DMS114 treated with DMSO at 0.1 percent for 48 hours (cell line): ENCODE data around the gene RASA3.

Source experiments
- DNase-seq: peaks from one replicate; lab custom pipeline; 2025; ENCODE audit not compliant: unreplicated experiment; lab: John Stamatoyannopoulos, UW

Gene RASA3

DNA sequence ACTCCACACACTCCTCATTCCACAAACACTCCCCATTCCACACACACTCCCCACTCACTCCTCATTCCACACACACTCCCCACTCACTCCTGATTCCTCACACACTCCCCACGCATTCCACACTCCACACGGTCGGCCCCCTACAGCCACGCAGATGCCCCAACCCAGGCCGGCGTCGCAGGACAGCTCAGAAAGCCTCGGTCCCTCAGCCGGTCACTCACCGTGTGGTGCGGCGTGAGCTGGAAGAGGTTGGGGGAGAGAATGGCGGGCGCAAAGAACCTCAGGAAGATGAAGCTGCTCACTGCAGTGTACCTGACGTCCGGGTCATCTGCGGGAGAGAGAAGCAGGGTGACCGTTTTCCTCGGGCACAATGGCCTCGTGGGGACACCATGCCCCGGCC lies 119.5 kb downstream of the RASA3 start:
- no peak for DNase-seq

DNA sequence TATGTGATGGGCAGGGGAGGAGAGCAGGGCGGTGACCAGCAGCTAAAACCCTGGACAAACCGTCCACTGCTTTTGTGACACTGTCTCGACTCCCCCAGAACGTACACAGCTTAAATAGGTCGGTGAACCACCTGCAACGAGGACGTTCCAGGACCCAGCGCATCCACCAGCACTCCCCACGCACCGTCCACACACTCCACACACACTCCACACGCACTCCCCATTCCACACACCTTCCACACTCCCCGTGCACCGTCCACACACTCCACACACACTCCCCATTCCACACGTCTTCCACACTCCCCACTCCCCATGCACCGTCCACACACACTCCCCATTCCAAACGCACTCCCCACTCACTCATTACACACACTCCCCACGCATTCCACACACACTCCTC lies 120.3 kb downstream of the RASA3 start:
- DNase-seq: no peak

DNA sequence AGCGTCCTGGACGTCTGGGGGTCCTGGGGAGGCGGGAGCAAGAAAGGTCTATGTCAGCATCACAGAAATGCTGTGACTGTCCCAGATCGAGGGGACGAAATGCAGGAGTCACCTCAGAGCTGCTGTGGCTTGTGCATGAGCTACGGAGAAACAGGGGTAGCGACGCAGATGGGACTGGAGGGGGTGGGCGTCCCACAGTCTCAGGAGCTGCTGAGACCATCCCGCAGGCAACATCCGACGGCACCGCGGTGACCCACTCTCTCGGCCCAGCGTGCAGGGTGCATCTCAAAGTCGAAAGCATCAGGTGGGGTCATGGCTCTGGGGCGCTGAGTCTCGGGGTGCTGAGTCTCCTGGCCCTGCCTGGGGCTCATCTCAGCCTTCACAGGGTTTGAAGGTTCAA lies 121.2 kb downstream of the RASA3 start:
- no peak for DNase-seq

DNA sequence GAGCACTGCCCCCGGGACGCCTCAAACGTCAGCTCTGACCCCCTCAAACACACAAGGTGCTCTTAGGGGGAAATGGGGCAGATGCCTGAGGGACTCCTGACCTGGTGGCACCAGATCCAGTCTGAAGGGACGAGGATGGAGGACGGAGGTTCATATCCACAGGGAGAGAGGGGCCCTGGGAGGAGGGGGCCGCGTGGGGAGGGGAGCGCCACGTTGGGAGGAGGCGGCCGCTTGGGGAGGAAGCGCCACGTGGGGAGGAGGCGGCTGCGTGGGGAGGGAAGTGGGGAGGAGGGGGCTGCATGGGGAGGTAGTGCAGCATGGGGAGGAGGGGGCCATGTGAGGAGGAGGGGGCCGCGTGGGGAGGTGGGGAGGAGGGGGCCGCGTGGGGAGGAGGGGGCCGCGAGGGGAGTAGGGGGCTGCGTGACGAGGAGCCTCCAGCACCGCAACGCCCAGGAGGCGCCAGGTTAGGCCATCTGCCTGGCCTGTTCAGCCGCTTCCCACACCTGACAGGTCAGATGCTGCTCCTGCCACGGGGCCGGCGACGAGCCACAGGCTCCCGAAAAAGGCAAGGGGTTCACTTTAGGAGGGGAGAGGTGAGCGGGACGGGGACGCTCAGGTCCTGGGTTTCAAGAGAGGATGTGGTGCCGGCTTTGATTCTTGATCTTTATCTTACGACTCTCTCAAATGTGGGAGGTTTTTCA lies 121.9 kb downstream of the RASA3 start:
- no peak for DNase-seq

DNA sequence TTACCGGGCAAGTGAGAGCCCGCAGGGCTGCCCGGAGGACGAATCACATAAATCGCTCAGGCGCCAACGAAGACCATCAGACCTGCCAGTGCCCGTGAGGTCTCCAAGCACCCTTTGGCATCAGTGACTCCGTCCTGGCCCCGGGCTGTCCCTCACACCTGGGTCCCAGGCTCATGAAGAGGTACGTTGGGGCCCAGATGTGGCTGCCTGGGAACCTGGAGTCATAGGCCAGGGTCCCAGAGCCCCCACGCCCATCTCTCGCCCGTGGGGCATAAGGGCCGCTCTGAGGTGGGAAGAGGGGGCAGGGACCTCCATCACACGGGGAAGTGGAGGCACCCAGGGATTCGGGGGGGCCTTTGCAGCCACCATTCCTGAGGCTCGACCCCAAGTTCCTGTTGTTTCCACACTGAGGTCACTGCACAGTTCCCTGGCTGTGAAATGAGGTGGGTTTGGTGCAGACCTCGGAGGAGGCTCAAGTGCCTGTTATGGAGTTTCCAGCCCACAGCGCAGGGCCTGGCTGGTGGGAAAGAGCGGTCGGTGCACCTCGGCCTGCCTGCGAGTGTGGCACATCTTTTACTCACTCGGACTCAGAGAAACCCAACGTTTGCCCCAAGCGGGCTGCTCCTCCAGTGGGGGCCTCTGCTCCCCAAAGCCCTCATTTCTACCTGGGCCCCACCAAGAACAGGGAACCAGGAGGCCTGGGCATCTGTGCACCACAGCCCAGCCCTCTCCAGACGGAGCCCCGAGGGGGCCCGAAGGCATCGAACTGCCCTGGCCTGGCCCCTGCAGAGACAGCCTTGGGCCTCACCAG lies 122.6 kb downstream of the RASA3 start:
- no peak for DNase-seq

DNA sequence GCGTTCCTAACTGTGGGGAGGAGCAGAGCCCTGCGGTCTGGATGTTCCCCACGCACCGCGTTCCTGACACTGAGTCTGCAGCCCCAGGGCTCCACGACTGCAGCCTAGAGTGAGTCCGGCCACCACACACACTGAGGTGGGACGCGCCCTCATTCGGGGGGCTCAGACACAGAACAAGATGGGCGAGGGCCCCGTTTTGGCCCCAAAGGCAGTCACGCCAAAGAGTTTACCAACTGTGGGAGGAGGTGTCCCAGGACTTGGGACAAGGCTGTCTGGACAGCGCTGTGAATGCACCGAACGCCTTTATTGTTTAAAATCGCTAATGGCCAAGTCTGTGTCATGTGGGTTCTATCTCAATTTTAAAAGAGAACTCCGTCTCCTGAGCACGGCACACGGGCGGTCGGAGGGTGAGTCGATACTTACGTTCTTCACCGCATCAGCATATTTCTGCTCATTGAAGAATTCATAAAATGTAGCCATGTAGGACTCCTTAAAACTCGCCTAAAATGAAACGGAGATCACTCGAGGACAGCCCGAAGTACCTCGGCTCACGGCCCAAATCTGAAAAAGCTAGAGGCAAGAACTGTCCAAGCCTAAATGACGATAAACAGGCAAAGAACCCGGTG lies 123.3 kb downstream of the RASA3 start:
- DNase-seq: no peak

DNA sequence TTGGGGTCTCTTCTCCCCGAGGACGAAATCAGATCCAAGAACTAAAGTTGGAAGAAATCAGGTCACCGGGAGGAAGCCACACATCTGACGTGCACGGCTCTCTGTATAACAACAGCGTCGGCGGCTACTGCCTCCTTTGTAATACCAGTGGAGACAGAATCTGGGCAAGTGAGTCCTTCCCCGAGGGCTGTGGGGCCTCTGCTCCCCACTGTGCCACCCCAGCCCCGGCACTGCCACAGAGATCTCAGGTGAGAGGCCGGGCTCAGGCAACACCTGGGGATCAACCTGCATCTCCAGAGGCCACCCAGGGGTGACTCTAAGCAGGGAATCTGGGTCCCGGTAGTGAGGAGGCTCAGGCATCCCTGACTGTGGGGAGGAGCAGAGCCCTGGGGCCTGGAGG lies 124.9 kb downstream of the RASA3 start:
- no peak for DNase-seq

DNA sequence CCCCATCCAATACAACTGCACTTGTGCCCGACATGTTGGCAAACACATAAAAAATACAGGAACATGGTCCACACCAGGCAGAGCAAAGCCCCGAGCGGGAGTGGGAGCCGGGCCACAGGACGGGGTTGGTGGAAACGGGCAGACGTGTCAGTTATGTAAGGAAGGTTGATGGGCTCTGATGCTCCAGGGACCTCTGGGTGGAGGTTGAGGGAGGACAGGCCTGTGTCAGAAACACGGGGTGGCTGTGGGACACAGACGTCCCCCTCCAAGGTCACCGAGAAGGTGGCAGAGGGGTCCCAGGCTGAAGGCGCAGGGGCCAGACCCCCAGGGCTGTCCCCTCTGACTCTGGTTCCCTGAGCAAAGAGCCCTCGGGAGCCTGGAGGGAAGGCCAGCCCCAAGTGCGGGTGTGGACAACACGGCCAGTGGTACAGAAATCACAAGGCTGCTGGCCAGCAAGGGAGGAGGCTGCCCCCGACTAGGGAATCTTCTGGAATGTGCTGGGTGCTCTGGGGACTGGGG lies 127.2 kb downstream of the RASA3 start:
- DNase-seq: no peak

DNA sequence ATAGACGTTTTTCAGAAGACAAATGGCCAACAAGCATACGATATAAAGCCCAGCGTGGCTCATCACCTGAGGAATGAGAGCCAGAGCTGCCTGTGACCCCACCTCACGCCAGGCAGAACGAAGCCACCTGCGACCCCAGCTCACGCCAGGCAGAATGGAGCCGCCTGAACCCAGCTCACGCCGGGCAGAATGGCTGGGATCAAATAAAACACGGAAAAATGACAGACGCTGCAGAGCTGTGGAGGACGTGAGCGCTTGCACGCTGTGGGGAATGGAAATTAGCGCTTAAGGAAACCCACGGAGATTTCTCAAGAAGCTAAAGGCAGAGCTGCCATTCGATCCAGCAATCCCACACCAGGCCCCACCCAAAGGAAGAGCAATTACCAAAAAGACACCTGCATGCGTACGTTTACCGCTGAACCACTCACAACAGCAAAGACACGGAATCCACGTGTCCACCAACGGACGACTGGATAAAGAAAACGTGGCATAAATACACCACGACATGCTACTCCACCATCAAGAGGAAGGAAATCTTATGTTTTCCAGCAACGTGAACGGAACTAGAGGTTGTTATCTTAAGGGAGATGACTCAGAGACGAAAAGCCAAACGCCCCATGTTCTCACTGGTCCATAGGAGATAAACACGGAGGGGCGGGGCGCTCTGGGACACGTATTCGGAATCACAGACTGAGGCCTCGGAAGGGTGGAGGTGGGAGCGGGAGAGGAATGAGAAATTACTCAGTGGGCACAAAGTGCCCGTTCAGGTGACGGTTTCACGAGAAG lies 127.8 kb downstream of the RASA3 start:
- no peak for DNase-seq

DNA sequence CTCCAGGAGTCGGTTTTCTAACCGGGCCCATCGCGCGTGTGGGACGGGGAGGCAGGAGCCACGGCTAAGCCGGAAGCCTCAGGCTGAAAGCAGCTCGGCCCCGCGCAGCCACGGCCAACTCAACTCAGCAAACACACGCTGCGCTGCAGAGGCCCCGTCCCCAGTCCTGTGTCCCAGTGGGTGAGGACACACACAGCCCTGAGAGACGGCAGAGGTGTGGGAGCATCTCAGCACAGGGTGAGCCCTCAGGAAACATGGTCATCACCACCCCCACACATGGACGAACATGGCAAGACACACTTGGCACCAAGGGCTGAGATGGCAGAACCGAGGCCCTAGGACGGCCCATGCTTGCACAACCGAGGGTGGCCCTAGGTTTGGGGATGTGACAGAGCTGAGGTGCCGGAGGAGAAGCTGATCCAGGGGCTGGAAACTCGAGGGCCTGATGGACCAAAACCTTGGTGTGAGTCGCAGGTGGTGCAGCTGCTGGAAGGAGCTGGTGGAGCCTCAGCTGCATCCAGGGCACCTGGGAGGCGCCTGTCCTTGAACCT lies 129.6 kb downstream of the RASA3 start:
- DNase-seq: no peak

DNA sequence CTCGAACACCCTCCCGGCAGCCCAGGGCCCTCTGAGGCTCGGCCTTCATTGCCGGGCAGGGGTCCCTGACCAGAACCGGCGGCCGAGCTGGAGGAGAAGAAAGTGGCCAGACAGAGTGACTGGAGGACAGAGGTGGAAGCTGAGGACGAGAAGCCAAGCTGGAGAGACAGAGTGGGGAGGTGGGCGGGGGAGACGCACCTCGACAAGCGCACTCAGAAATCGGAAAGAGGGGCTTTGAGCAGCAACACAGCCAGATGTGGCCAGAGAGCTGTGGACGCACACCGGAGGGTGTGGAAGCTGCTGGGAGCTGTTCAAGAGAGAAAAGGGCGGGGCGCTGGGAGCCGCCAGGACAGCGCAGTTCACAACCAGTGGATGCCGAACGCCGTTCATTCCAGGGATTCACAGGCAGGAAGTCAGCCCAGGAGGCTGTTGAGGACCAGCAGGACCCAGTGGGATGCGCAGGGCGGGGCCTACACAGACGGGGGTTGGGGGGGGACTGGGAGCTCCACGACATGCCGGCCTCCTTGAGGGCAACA lies 130.3 kb downstream of the RASA3 start:
- DNase-seq: no peak

DNA sequence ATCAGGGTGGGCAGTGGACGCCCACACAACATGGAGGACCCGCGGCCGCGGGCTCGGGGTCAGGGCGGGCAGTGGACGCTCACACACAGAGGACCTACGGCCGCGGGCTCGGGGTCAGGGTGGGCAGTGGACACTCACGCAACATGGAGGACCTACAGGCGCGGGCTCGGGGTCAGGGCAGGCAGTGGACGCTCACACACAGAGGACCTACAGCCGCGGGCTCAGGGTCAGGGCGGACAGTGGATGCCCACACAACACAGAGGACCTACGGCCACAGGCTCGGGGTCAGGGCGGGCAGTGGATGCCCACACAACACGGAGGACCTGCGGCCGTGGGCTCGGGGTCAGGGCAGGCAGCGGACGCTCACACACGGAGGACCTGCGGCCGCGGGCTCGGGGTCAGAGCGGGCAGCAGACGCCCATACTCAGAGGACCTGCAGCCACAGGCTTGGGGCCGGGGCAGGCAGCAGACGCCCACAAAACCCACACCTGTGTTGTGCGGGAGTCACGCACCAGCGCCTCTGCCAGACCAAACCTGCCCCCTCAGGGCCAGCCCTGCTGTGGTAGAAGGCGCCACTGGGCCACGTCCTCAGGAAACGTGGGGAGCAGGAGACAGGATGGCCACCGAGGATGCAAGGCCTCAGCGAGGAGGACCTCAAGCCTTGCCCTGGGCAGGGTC lies 131.0 kb downstream of the RASA3 start:
- DNase-seq: no peak

DNA sequence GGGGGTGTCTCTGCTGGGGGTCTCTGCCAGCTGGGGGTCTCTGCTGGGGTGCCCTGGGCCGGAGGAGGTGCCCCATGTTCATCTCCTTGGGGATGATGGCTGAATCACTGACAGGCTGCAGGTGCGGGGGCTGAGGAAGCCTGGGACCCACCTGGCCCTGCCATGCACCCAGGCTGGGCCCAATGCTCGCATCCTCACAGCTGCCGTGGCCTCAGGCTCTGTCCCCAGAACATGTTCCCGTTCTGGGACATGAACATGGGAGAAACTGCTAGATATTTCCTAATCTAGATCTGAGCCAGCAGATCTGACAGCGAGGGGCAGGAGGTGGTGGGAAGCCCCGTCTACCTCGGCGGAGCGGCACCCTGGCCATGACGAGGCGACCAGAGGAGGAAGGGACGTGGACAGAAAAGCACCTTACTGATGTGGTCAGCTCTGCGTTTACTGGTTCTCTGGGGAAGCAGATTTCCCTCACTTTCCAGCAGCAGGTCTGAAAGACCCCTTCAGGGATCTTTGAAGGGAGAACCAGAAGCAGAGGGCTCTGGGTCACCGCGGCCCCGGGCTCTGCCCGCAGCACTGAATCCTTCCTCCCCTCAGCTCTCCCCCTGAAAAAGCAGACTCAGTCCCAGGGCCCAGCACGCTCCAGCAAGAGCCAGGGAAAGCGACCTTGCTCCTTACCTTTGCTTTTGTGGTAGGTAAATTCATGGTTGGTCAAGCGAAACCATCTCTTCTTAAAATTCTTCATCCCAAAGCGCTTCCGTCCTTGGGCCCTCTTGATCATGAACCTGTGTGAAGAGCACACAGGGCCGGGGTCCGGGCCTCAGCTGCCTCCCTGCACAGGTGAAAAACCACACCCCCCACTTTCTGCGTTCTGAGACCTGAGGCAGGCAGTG lies 132.0 kb downstream of the RASA3 start:
- no peak for DNase-seq

DNA sequence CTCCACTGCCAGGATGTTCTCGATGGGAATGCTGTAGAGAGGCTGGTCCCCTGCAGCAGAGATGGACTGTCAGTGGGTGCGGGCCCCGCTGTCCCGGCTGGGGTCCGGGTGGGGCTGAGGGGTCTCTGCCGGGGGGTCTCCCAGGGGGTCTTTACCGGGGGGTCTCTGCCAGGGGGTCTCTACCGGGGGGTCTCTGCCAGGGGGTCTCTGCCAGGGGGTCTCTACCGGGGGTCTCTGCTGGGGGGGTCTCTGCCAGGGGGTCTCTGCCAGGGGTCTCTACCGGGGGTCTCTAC lies 132.9 kb downstream of the RASA3 start:
- no peak for DNase-seq

DNA sequence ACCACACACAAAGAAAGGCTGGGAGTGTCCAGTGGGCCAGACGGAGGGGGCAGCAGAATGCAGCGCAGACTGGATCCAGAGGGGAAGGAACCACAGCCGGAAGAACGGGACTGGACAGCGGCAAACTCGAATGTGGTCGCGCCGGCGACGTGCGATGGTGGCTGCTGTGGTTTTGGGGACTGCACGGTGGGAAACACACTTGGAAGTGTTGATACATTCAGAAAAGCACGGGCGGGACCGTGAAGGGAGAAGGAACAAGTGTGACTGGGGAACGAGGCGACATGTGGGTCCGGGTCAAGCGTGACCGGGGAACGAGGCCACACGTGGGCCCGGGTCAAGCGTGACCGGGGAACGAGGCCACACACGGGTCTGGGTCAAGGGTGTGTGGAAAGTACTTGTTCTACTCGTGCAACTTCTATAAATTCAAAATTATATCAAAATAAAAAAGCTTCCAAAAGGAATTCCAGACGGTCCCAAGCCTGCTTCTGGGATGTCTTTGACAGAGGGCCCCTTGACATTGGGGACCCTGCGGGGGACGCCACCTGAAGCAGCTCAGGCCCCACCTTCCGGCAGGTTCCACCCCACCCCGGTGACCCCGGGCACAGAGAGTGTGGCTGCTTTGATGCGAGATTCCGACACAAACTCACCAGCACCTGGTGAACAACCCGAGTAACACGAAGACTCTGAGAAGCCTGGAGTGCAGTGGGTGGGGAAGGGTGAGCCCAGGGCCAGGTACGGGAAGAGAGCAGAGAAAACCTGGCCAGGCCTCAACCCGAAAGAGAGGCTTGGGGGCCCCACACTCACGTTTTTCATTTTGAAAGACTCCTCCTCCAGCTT lies 133.4 kb downstream of the RASA3 start:
- no peak for DNase-seq

DNA sequence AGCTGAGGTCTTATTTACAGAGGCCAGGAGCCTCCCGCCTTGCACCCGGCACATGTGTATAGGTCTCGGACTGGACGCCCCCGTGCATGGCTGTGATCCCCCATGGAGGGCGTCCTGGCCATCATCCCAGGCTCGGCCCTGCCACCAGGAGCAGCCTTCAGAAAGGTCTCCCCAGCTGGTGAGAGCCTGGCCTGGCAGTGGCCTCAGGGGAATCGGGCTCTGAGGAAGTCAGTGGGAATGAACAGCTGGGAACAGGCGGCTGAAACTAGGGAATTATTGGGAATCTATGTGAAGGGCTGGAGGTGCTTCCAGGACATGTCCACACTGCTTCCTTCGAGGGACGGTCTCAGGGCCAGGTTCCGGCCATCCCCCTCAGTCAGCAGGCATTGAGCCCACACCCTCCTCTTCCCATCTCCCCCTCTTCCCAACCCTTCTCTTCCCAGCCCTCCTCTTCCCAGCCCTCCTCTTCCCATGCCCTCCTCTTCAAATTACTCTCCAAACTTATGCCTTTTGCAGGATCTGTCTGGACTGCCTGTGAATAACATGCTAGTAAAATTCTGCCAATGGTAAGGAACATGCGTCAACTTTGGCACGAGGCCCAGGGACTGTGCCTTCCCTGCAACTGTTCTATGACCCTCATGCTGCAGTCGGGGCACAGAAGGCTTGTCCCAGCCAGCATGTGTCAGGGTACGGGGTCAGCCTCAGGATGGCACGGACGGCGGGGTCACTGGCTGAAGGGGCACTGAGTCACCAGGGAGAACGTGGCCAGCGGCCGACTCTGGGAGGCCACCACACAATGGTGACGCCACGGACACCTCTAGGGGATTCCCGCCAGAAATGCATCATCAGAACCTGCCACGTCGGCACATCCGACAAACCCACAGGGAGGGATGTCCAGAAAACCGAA lies 134.3 kb downstream of the RASA3 start:
- no peak for DNase-seq
